Type B pancreatic cell (in vitro differentiated cells): ENCODE data around the gene FUT8. TPM values are rescaled to one million over a fixed set of nuclear protein-coding genes. Genes with fewer than 3 reads are reported as not detected.

Source experiments
- DNase-seq: peaks from one replicate; pipeline ENCODE4 v3.0.0; 2021; ENCODE audit warnings: mixed read lengths; ENCODE audit not compliant: unreplicated experiment; ENCODE audit errors: extremely low spot score
- H3K27ac Mint-ChIP-seq: 2 replicates; pipeline ENCODE4 v1.8.0; 2021; ENCODE audit warnings: mild to moderate bottlenecking, mixed read lengths
- H3K27me3 Mint-ChIP-seq: 2 replicates; pipeline ENCODE4 v1.8.0; 2021; ENCODE audit warnings: mixed read lengths
- H3K36me3 Mint-ChIP-seq: 2 replicates; pipeline ENCODE4 v1.8.0; 2021; ENCODE audit warnings: mixed read lengths
- H3K4me1 Mint-ChIP-seq: one replicate; pipeline ENCODE4 v1.8.0; 2021; ENCODE audit warnings: mixed read lengths; ENCODE audit not compliant: unreplicated experiment
- H3K4me3 Mint-ChIP-seq: 2 replicates; pipeline ENCODE4 v1.8.0; 2021; ENCODE audit warnings: mild to moderate bottlenecking, mixed read lengths
- H3K9me3 Mint-ChIP-seq: 2 replicates; pipeline ENCODE4 v1.8.0; 2021; ENCODE audit warnings: mixed read lengths
- CTCF ChIP-seq: fragments of 200-600 bp; sonication (generic); conservative IDR thresholded peaks from 2 replicates; pipeline ENCODE4 v1.5.0; 2021; ENCODE audit warnings: antibody characterized with exemption, mild to moderate bottlenecking
- total RNA-seq: library from RNA; stranded (reverse); gene quantifications from 2 replicates; pipeline ENCODE4 v1.2.1, GENCODE V29; 2021; ENCODE audit warnings: low replicate concordance

Gene FUT8
- total RNA-seq, 1 donor from 2014 or later: 67.4 TPM

GRCh38 chr14:65476942-65477318 lies 64.4 kb downstream of the FUT8 start:
- Mint-ChIP-seq H3K36me3 (no peaks in the 10 kb centered on the region), H3K27me3 (no peaks in the 10 kb centered on the region), H3K9me3 (no peaks in the 10 kb centered on the region), H3K4me1 (peaks cover 20% of the 10 kb centered on the region), H3K4me3 (no peak overlapping the region), H3K27ac (no peak overlapping the region)
- TF ChIP-seq CTCF: no peak
- DNase-seq: no peak

GRCh38 chr14:65478017-65478416 lies 65.5 kb downstream of the FUT8 start:
- Mint-ChIP-seq H3K4me3 (no peak overlapping the region), H3K36me3 (no peaks in the 10 kb centered on the region), H3K27ac (no peak overlapping the region), H3K9me3 (no peaks in the 10 kb centered on the region), H3K27me3 (no peaks in the 10 kb centered on the region), H3K4me1 (peaks cover 24% of the 10 kb centered on the region)
- no peak for DNase-seq
- TF ChIP-seq CTCF: no peak

GRCh38 chr14:65478596-65478995 lies 66.1 kb downstream of the FUT8 start:
- Mint-ChIP-seq H3K4me1 (peaks cover 27% of the 10 kb centered on the region), H3K9me3 (no peaks in the 10 kb centered on the region), H3K4me3 (no peak overlapping the region), H3K27ac (no peak overlapping the region), H3K36me3 (no peaks in the 10 kb centered on the region), H3K27me3 (no peaks in the 10 kb centered on the region)
- DNase-seq: no peak
- TF ChIP-seq CTCF: no peak

GRCh38 chr14:65479386-65479785 lies 66.9 kb downstream of the FUT8 start:
- H3K27ac Mint-ChIP-seq: no peak overlapping the region
- no peak for TF ChIP-seq CTCF
- DNase-seq: no peak
- no peaks in the 10 kb centered on the region for H3K27me3 Mint-ChIP-seq
- H3K9me3 Mint-ChIP-seq: no peaks in the 10 kb centered on the region
- H3K4me3 Mint-ChIP-seq: no peak overlapping the region
- no peaks in the 10 kb centered on the region for H3K36me3 Mint-ChIP-seq
- peaks cover 27% of the 10 kb centered on the region for H3K4me1 Mint-ChIP-seq

GRCh38 chr14:65482757-65483438 lies 70.4 kb downstream of the FUT8 start:
- DNase-seq: no peak
- H3K36me3 Mint-ChIP-seq: no peaks in the 10 kb centered on the region
- peaks cover 34% of the 10 kb centered on the region for H3K4me1 Mint-ChIP-seq
- no peaks in the 10 kb centered on the region for H3K9me3 Mint-ChIP-seq
- H3K4me3 Mint-ChIP-seq: no peak overlapping the region
- H3K27ac Mint-ChIP-seq: no peak overlapping the region
- no peaks in the 10 kb centered on the region for H3K27me3 Mint-ChIP-seq
- no peak for TF ChIP-seq CTCF

- TF ChIP-seq CTCF: no peak
- Mint-ChIP-seq H3K27ac (no peak overlapping the region), H3K4me3 (no peak overlapping the region), H3K9me3 (no peaks in the 10 kb centered on the region), H3K4me1 (peaks cover 33% of the 10 kb centered on the region), H3K27me3 (no peaks in the 10 kb centered on the region), H3K36me3 (no peaks in the 10 kb centered on the region)
- no peak for DNase-seq
These were observed 71.1 kb downstream of the FUT8 start for GRCh38 chr14:65483647-65484046.
